GM21447 (cell line): ENCODE measurements around the gene EFNA1.
A peak's percentile ranks its signal among the peaks of the same experiment; 100 is the strongest.
"Not testable (repeated sequence)": the region's sequence is repeated elsewhere in the genome, so short reads cannot be mapped to it uniquely, and the experiment has no call there.

Experiments used
- ATAC-seq: cut with Tn5 transposase; IDR thresholded peaks from one replicate; pipeline ENCODE4 v1.9.1; 2021; ENCODE audit not compliant: unreplicated experiment

The EFNA1 gene

DNA sequence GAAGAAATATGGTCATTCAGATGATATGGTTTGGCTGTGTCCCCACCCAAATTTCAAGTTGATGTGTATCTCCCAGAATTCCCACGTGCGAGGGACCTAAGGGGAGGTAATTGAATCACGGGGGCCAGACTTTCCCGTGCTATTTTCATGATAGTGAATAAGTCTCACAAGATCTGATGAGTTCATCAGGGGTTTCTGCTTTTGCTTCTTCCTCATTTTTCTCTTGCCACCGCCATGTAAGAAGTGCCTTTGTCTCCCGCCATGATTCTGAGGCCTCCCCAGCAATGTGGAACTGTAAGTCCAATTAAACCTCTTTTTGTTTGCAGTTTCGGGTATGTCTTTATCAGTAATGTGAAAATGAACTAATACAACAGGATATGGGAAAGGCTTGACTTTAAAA, 14.1 kb downstream of the EFNA1 start:
- no peak for ATAC-seq

DNA sequence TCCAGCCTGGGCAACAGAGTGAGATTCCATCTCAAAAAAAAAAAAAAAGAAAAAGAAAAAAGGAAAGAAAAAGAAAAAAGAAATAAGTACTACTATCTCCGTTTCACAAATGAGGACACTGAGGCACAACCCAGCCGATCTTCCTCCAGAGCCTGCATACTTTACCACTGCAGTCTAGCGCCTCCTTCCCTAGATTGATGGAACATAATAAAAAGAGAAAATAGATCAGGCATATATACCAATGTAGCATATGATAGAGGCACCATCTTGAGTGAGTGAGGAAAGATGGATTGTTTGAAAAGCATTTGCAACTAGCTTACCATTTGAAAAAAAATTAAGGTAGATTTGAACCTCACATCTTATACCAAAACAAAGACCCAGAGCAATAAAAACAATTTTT, 17.8 kb downstream of the EFNA1 start:
- ATAC-seq = no peak

DNA sequence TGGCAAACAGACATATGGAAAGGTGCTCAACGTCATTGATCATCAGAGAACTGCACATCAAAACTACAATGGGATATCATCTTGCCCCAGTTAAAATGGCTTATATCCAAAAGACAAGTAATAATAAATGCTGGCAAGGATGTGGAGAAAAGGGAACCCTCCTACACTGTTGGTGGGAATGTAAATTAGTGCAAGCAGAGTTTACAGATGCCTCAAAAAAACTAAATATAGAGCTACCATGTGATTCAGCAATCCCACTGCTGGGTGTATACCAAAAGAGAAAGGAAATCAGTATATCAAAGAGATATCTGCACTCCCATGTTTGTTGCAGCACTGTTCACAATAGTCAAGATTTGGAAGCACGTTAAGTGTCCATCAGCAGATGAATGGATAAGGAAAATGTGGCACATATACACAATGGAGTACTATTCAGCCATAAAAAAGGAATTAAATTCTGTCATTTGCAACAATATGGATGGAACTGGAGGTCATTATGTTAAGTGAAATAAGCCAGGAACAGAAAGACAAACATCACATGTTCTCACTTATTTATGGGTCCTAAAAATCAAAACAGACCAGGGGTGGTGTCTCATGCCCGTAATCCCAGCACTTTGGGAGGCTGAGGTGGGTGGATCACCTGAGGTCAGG, 28.4 kb downstream of the EFNA1 start:
- ATAC-seq = not testable (repeated sequence)

DNA sequence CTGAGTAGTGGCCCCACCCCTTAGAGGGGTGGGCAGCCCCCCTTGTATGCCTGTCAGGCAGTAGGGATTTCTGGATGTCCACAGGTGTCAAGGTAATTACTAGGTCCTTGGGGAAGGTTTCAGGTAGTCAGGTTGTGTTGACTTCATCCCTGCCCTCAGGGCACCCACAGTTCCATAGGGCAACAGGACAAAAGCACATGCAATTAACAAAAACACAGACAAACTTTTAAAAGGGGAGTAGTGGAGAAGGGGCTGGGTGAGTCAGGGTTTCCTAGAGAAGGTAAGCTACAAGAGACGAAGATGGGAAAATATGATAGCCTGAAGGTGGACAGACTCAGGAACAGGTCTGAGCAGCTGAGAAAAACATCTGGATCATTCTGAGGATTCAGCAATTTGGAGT, 31.3 kb downstream of the EFNA1 start:
- no peak for ATAC-seq

DNA sequence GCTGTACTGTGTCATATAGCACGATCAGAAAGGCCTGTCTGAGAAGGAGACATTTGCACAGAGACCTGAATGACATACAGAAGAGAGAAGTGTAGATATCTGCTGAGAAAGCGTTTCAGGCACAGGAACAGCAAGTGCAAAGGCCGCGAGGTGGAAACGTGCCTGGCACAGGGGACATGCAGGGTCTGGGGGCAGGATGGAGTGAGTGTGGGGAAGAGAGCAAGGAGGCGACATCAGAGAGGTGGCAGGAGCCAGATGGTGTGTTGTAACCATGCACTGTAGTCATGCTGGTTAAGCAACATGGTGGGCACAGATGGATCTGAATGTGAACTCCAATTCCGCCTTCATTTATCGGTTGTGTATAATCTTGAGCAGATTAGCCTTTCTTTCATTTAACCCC, 32.5 kb downstream of the EFNA1 start:
- no peak for ATAC-seq

DNA sequence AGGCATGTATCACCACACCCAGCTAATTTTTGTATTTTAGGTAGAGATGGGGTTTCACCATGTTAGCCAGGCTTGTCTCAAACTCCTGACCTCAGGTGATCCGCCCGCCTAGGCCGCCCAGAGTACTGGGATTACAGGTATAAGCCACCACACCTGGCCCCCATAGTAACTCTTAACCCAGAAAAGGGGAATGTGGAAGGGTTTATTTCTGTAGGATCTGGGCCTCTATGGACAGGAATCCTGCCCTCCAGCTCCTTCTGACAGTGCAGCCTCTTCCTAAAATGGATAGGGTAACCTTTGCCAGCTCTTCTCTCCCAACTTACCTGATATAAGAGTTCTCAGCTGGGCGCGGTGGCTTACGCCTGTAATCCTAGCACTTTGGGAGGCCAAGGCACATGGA, 35.0 kb downstream of the EFNA1 start:
- not testable (repeated sequence) for ATAC-seq

DNA sequence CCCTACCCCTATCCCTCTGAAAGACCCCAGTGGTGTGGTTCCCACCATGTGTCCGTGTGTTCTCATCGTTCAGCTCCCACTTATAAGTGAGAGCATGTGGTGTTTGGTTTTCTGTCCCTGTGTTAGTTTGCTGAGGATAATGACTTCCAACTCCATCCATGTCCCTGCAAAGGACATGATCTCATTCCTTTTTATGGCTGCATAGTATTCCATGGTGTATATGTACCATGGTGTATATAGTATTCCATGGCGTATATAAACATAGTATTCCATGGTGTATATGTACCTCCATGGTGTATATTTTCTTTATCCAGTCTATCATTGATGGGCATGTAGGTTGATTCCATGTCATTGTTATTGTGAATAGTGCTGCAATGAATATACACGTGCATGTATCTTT, 36.1 kb downstream of the EFNA1 start:
- not testable (repeated sequence) for ATAC-seq

DNA sequence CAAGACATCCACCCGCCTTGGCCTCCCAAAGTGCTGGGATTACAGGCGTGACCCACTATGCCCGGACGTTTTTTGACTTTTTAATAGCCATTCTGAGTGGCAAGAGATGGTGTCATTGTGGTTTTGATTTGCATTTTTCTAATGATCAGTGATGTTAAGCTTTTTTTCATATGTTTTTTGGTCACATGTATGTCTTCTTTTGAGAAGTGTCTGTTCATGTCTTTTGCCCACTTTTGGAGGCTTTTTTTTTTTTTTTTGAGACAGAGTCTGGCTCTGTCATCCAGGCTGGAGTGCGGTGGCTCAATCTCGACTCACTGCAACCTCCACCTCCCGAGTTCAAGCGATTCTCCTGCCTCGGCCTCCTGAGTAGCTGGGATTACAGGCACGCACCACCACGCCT, 36.9 kb downstream of the EFNA1 start:
- ATAC-seq = not testable (repeated sequence)

DNA sequence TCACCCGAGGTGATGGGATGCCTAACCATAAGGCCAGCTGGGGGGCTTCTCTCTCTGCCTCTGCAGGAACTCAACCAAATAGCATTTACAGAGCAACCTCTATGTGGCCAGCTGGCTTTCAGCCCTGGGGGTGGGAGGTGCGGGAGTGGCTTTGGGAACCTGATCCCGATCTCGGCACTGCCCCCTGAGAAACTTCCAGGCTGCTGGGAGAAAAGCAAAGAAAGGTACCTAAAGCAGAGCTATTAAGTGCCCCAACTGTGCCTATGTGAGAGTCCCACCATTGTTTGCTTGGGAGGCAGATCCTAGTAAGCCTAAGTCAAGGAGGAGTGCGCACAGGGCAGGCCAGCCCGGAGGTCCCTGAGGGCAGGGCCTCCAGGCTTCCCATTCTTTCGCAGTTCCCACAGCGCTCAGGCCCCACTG, 38.4 kb downstream of the EFNA1 start:
- no peak for ATAC-seq

DNA sequence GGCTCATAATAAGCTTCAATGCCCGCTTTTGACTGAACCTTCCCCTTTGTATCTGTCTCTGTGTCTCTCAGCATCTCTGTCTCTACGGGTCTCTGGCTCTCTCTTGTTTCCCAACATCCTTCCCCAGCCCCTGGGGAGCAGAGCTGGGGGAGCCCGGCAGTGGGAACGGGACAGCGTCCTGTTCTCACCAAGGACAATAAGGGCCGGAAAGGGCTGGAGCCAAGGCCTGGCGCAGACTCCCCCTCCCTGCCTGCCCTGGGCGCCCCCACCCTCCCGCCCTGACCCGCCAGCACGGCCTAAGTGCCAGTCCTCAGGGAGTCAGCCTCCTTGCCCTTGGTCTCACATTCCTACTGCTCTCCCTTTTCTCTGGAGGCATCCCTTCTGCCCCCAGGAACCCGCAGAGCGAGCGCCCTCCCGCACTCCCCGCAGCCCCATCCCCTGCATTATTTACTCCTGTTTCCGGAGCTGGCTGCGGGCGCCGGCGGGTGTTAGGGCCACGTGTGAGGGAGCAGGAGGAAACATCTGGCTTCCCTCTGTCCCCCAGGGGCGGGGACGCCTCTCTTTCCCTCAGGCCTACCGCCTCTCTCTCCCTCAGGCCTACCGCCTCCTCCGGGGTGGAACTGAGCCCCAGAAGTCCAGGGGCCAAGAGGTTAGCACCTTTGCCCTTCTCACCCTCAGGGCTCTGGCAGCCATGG, 38.9 kb downstream of the EFNA1 start:
- no peak for ATAC-seq

DNA sequence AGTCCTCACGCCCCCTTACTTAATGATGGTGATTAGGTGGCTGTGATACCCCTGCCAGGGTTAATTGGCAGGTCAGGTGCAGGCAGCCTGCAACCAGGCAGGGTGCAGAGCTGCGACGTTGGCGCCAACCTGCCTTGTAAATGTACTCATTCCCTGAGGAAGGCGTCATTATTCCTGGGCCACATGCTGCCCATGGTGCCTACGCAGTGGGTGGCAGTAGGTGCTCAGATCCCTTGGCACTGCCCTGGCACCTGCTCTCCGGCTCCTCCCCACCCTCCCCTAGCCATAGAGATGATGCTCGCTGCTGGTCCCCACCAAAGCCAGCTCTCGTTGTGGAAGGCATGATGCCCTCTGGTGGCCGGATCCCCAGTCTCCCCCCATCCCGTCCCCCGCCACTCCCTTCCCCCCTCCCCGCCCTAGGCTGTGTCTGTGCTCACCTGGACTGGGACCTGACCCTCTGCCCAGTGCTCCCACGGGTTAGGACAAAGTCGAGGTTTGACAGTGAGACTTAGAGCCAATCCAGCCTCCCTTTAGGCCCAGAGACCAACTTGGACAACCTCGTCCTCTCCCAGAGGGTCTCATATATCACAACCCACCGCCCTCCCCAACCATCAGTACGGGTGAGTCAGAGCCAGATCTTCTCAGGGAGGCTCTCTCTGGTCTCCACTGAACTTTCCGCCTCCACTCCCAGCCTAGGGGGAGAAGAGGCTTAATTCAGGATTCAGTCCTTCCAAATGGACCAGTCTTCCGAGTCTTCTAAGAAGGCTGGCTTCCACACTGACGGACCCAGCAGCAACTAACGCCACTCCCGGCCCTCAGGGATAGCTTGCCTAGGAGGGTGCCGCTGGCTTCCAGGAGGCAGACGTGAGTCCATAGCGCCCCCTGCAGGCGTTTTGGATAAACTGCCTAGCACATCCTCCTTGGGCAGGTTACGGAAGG, 39.8 kb downstream of the EFNA1 start:
- ATAC-seq = no peak

DNA sequence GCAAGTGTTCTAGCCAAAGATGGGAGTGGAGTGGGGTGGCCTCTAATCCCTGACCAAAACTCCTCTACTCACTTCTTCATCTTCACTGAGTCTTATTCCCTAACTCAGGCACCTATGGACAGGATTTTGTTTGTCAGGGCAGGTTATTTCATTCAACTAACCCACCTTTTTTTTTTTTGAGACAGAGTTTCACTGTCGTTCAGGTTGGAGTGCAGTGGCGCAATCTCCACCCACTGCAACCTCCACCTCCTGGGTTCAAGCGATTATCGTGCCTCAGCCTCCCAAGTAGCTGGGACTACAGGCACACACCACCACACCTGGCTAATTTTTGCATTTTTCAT, 40.4 kb downstream of the EFNA1 start:
- not testable (repeated sequence) for ATAC-seq

DNA sequence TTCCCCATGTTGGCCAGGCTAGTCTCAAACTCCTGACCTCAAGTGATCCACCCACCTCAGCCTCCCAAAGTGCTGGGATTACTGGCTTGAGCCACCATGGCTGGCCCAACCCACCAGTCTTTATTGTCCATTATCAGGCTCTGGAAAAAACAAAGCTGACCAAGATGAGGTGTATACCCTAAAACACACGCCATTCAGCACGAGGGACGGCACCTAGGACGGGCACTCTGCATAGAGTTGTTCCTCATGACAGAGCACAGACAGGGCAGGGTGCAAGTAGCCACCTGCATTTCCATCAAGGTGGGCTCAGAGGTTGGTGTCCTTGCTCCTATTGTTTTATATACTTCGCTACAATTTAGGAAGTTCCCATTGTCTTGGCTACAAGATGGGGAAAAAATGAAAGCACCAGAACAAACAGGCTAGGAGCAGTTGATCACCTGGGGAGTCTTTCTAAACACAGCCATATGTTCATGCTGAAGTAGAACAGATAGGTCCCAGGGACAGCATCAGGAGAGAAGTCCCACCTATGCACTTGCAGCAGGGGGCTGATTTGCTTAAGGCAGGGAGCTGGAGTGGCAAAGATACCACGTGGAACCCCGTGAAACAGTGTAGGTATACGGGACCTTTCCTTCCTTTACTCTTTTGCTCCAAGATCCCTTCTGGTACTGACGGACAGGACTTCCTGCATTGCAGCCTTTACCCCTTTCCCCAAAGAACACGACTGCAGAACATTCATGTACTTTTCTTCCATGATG, 41.0 kb downstream of the EFNA1 start:
- ATAC-seq = no peak

DNA sequence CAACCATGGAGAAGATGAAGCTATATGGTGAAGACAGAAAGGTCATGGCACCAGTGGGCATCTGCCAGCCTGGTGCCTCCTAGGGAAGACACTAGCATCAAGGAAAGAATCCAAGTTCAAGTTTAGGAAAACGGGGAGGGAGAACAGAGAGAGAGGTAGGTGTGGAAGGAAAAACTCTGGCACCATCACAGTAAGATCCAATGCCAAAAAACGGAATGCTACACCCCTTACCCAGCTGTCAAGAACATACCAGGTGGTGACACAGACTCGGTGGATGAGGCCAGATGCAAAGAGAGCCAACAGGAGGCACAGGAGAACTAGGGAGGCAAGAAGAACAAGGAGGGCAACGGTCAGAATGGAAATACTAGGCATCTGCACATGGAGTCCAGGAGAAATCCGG, 41.9 kb downstream of the EFNA1 start:
- no peak for ATAC-seq

DNA sequence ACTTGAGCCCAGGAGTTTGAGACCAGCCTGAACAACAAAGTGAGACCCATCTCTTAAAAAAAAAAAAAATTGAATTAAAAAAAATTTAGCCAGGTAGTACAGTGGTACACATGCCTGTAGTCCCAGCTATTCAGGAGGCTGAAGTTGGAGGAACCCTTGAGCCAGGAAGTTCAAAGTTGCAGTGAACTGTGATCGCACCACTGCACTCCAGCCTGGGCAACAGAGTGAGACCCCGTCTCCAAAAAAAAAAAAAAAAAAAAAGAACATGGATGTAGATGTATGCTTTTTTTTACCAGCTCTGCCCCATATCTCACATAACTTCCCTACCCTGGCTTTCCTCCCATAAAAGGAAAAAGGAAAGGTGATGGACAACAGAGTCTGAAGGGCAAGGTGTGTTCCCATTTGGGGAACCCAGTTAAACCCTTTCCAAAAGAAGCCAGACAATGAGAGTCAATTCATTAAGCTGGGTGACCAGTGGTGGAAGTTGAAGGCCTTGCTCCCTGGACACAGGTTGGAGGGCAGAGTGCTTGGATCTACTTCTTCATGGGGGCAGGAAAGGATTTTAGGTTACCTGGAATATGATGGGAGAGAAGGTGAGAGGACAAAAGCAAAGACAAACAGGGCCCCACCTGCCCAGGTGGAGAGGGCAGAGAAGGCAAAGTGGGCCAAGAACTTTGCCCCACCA, 42.6 kb downstream of the EFNA1 start:
- no peak for ATAC-seq

DNA sequence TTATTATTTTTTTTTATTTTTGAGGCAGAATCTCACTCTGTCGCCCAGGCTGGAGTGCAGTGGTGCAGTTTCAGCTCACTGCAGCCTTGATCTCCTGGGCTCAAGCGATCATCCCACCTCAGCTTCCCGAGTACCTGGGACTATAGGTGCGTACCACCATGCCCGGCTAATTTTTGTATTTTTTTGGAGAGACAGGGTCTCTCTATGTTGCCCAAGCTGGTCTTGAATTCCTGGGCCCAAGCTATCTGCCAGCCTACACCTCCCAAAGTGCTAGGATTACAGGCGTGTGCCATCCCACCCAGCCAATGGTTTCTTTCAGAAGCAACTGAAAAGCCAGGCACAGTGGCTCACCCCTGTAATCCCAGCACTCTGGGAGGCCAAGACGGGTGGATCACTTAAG, 43.1 kb downstream of the EFNA1 start:
- no peak for ATAC-seq

DNA sequence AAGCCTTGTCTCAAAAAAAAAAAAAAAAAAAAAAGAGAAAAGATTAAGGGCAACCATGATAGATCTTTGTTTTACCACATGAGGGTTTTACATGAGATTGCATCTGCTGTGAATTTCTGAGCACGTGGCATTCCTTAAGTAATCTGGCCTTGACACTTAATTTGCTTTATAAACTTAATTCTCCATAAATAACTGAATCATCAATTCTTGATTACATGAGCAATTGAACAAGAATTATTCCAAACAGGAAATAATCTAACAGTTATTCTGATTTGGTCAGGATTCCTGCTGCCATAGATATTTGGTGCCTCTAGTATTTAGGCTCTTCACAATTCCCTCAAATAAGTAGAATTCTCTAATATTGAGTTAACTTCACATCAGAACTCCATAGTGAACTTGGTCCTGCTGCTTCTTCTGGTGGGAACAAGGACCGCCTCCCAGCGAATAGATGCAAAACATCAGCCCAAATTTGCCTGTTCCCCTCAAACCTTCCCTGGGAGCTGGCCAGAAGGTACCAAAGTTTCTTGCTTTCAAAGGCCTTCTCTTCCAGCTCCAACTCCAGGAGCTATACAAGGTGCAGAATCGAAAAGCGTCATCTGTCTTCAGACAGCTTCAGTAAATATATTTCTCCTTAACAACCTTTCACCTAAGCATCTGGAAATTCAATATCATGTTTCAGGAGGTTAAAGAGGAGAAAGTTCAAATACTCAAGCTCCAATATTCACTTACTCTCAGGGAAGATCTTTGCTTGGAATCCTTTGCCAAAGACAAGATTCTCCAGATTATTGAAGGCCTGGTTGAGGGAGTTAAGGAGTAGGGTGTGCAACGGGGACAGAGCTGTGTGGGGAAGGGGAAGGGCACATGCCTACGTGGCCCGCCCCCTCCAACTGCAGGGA, 44.4 kb downstream of the EFNA1 start:
- ATAC-seq = peak; percentile 12

DNA sequence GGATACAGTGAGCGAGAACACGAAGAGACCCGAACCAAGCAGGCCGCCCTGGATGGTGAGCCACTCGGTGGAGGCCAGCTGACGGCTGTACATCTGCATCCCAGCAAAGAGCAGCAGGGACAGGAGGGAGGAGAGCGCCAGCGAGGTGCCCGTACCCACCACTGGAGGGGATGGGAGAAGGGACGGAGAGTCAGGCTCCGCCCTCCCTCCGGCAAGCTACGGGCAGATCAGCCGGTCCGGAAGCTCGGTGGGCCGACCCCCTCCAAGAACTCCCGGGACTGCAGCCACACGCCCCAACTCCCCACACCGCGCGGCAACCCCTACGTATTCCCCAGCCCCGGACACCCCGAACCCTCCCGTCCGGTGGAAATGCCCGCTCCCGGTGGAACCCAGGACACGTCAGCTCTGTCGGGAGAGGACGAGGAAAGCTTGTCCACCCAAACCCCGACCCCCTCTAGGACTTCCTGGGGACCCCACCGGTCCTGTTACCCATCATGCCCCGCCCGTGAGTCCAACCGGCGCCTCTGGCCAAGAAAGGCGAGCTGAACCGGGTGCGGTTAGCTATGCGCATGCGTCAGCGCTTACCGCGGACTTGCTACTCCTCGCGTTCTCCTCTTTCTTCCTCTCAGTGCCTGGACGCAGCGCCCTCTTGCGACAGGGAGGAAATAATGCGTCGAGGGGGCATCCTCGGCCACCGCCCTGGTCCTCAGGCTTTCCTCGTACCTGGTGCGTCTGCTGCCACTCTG, 45.2 kb downstream of the EFNA1 start, which contains the start of gene KRTCAP2:
Gene KRTCAP2 (minus strand): TSS at position 573 of the 746 bp plus-strand sequence. CDS start 80 bp downstream, at position 493.
- ATAC-seq = peak; percentile 70
